ENCODE measurements around the gene MAD1L1.

Gene MAD1L1

GRCh38 chr7:2251841-2252771, 19.4 kb upstream of the MAD1L1 start:
- no peaks in the 10 kb centered on the region for H3K27me3 Mint-ChIP-seq
- no peak overlapping the region for H3K27ac Mint-ChIP-seq
- no peak overlapping the region for H3K4me3 Mint-ChIP-seq
- H3K36me3 Mint-ChIP-seq, result peaks cover 4% of the 10 kb centered on the region
- peaks cover 19% of the 10 kb centered on the region for H3K4me1 Mint-ChIP-seq
- no peaks in the 10 kb centered on the region for H3K9me3 Mint-ChIP-seq

- no peaks in the 10 kb centered on the region for H3K9me3 Mint-ChIP-seq
- peaks cover 4% of the 10 kb centered on the region for H3K36me3 Mint-ChIP-seq
- no peak overlapping the region for H3K4me3 Mint-ChIP-seq
- peaks cover 19% of the 10 kb centered on the region for H3K4me1 Mint-ChIP-seq
- no peaks in the 10 kb centered on the region for H3K27me3 Mint-ChIP-seq
- no peak overlapping the region for H3K27ac Mint-ChIP-seq
These were observed 18.6 kb upstream of the MAD1L1 start for GRCh38 chr7:2251381-2251780.

GRCh38 chr7:2249744-2250323, 17.1 kb upstream of the MAD1L1 start:
- Mint-ChIP-seq H3K4me3 (no peak overlapping the region), H3K27ac (no peak overlapping the region), H3K4me1 (peaks cover 23% of the 10 kb centered on the region), H3K9me3 (no peaks in the 10 kb centered on the region), H3K27me3 (no peaks in the 10 kb centered on the region), H3K36me3 (peaks cover 4% of the 10 kb centered on the region)

- peaks cover 4% of the 10 kb centered on the region for H3K36me3 Mint-ChIP-seq
- H3K4me1 Mint-ChIP-seq, result peaks cover 27% of the 10 kb centered on the region
- no peaks in the 10 kb centered on the region for H3K27me3 Mint-ChIP-seq
- no peak overlapping the region for H3K27ac Mint-ChIP-seq
- no peak overlapping the region for H3K4me3 Mint-ChIP-seq
- no peaks in the 10 kb centered on the region for H3K9me3 Mint-ChIP-seq
These were observed 16.4 kb upstream of the MAD1L1 start for GRCh38 chr7:2248984-2249694.

- Mint-ChIP-seq H3K4me3 (no peak overlapping the region), H3K27ac (no peak overlapping the region), H3K9me3 (no peaks in the 10 kb centered on the region), H3K4me1 (peaks cover 32% of the 10 kb centered on the region), H3K36me3 (peaks cover 4% of the 10 kb centered on the region), H3K27me3 (no peaks in the 10 kb centered on the region)
These were observed 14.6 kb upstream of the MAD1L1 start for GRCh38 chr7:2247141-2247995.

- Mint-ChIP-seq H3K36me3 (peaks cover 4% of the 10 kb centered on the region), H3K4me3 (no peak overlapping the region), H3K4me1 (peaks cover 32% of the 10 kb centered on the region), H3K27ac (no peak overlapping the region), H3K9me3 (no peaks in the 10 kb centered on the region), H3K27me3 (no peaks in the 10 kb centered on the region)
These were observed 13.3 kb upstream of the MAD1L1 start for GRCh38 chr7:2245883-2246675.

- Mint-ChIP-seq H3K27me3 (no peaks in the 10 kb centered on the region), H3K4me3 (peak overlapping the region; percentile 26), H3K27ac (no peak overlapping the region), H3K4me1 (peaks cover 37% of the 10 kb centered on the region), H3K9me3 (no peaks in the 10 kb centered on the region), H3K36me3 (peaks cover 1% of the 10 kb centered on the region)
These were observed 11.8 kb upstream of the MAD1L1 start for GRCh38 chr7:2244404-2244995.

GRCh38 chr7:2243458-2243857, 10.7 kb upstream of the MAD1L1 start:
- no peak overlapping the region for H3K27ac Mint-ChIP-seq
- peak overlapping the region; percentile 51 for H3K4me3 Mint-ChIP-seq
- no peaks in the 10 kb centered on the region for H3K27me3 Mint-ChIP-seq
- H3K9me3 Mint-ChIP-seq, result no peaks in the 10 kb centered on the region
- H3K4me1 Mint-ChIP-seq, result peaks cover 26% of the 10 kb centered on the region
- H3K36me3 Mint-ChIP-seq, result no peaks in the 10 kb centered on the region

- Mint-ChIP-seq H3K27ac (peak overlapping the region; percentile 88), H3K36me3 (no peaks in the 10 kb centered on the region), H3K4me1 (peaks cover 20% of the 10 kb centered on the region), H3K4me3 (peak overlapping the region; percentile 93), H3K27me3 (no peaks in the 10 kb centered on the region), H3K9me3 (no peaks in the 10 kb centered on the region)
These were observed 10.0 kb upstream of the MAD1L1 start for GRCh38 chr7:2242541-2243429.

GRCh38 chr7:2241580-2242540, 9.1 kb upstream of the MAD1L1 start, which contains the start of the genes MRM2 and NUDT1:
MRM2 (minus strand) TSS chr7:2242205; CDS start chr7:2242169, 36 bp downstream.
NUDT1 (plus strand) TSS chr7:2242226; CDS start chr7:2244575, 2,349 bp downstream.
- Mint-ChIP-seq H3K4me3 (peak within 1 kb of the TSS; percentile 93), H3K36me3 (peaks cover 3% of the 10 kb centered on the region), H3K27me3 (no peaks in the 10 kb centered on the region), H3K27ac (peak within 1 kb of the TSS; percentile 88), H3K4me1 (peaks cover 20% of the 10 kb centered on the region), H3K9me3 (no peaks in the 10 kb centered on the region)

- Mint-ChIP-seq H3K9me3 (no peaks in the 10 kb centered on the region), H3K27ac (no peak overlapping the region), H3K4me1 (peaks cover 13% of the 10 kb centered on the region), H3K27me3 (no peaks in the 10 kb centered on the region), H3K36me3 (peaks cover 3% of the 10 kb centered on the region), H3K4me3 (no peak overlapping the region)
These were observed 6.5 kb upstream of the MAD1L1 start for GRCh38 chr7:2239242-2239641.

- no peaks in the 10 kb centered on the region for H3K27me3 Mint-ChIP-seq
- no peak overlapping the region for H3K4me3 Mint-ChIP-seq
- H3K27ac Mint-ChIP-seq, result peak overlapping the region; percentile 65
- H3K36me3 Mint-ChIP-seq, result peaks cover 3% of the 10 kb centered on the region
- H3K4me1 Mint-ChIP-seq, result peaks cover 18% of the 10 kb centered on the region
- no peaks in the 10 kb centered on the region for H3K9me3 Mint-ChIP-seq
These were observed 4.4 kb upstream of the MAD1L1 start for GRCh38 chr7:2237109-2237602.

All from activated naive CD4-positive, alpha-beta T cell treated with anti-CD3 and anti-CD28 coated beads, Interleukin-2, amount 50 U/mL, for 24 hours (primary cell).